Lung (tissue), 12 donors: ENCODE results near the gene IQCH. TPM values are rescaled to one million over a fixed set of nuclear protein-coding genes. Genes with fewer than 3 reads are reported as not detected.
"Not testable (repeated sequence)": the region's sequence is repeated elsewhere in the genome, so short reads cannot be mapped to it uniquely, and the experiment has no call there.

Experiments
- ATAC-seq: fragments of 200-7000 bp; cut with Tn5 transposase; one replicate; pipeline ENCODE4 v1.9.1; 2020; ENCODE audit warnings: moderate number of reproducible peaks; ENCODE audit not compliant: insufficient read depth, low FRiP score
- DNase-seq, 3 donors: peaks; one replicate each; pipeline ENCODE4 v3.0.0-alpha.2; 2013 to 2017
- H3K27ac ChIP-seq, 2 donors: one replicate each; pipeline ENCODE4 v1.5.1; 2013; ENCODE audit warnings: mild to moderate bottlenecking in 2 of 2, moderate library complexity in 2 of 2, control low read depth in 1 of 2, inconsistent platforms in 1 of 2, low read depth in 1 of 2, low read length in 1 of 2
- H3K27me3 ChIP-seq, 3 donors: one replicate each; pipeline ENCODE4 v1.5.1; 2013; ENCODE audit warnings: low read length in 2 of 3; ENCODE audit not compliant: control insufficient read depth in 3 of 3, insufficient read depth in 3 of 3
- H3K36me3 ChIP-seq, 4 donors: one replicate each; pipeline ENCODE4 v1.5.1; 2013; ENCODE audit warnings: low read length in 4 of 4, mild to moderate bottlenecking in 1 of 4, moderate library complexity in 1 of 4; ENCODE audit not compliant: control insufficient read depth in 4 of 4, insufficient read depth in 4 of 4
- H3K4me1 ChIP-seq, 5 donors: one replicate each; pipeline ENCODE4 v1.5.1; 2013; ENCODE audit warnings: low read length in 5 of 5, mild to moderate bottlenecking in 2 of 5, moderate library complexity in 1 of 5; ENCODE audit not compliant: control insufficient read depth in 5 of 5, insufficient read depth in 5 of 5
- H3K4me3 ChIP-seq: one replicate; pipeline ENCODE4 v1.5.1; 2013; ENCODE audit warnings: mild to moderate bottlenecking, control low read depth, moderate library complexity
- H3K9ac ChIP-seq, 2 donors: one replicate each; pipeline ENCODE4 v1.5.1; 2013; ENCODE audit warnings: low read length in 2 of 2, control low read depth in 1 of 2; ENCODE audit not compliant: insufficient read depth in 1 of 2
- H3K9me3 ChIP-seq, 4 donors: one replicate each; pipeline ENCODE4 v1.5.1; 2013; ENCODE audit warnings: low read length in 3 of 4, mild to moderate bottlenecking in 1 of 4, moderate library complexity in 1 of 4; ENCODE audit not compliant: control insufficient read depth in 4 of 4, insufficient read depth in 3 of 4
- CTCF ChIP-seq: IDR thresholded peaks from 2 replicates; pipeline ENCODE4 v1.5.1; 2012; ENCODE audit warnings: mild to moderate bottlenecking; ENCODE audit errors: control extremely low read depth, extremely low read depth
- WGBS, 2 donors: extraction: QIAGEN DNeasy Blood & Tissue Kit; methylation state at CpG; one replicate each; pipeline ENCODE4 v1.1.7; 2013; 5-methylcytosine and 5-hydroxymethylcytosine counted together
- polyA plus RNA-seq, 2 donors: library from polyadenylated mRNA; stranded (reverse); fragments of 200-250 nt; gene quantifications; one replicate each; pipeline ENCODE4 v1.2.1, GENCODE V29; 2013
- total RNA-seq, 2 donors: library from RNA; depleted of rRNA in 1 of 2; stranded (reverse); fragments of >200 nt in 1 of 2; gene quantifications; one replicate each; pipeline ENCODE4 v1.2.1, GENCODE V29; 2014 to 2021
- donor health status: control.
- donor health status: control.
- donor health status: Bipolar disorder and iron deficiency.
- donor health status: healthy.
- donor health status: DM: yes; HTN: yes; CAD: no.

IQCH gene
- total and polyA plus RNA-seq, 4 donors = 1.1 to 10.5 (median 4.5) TPM

DNA sequence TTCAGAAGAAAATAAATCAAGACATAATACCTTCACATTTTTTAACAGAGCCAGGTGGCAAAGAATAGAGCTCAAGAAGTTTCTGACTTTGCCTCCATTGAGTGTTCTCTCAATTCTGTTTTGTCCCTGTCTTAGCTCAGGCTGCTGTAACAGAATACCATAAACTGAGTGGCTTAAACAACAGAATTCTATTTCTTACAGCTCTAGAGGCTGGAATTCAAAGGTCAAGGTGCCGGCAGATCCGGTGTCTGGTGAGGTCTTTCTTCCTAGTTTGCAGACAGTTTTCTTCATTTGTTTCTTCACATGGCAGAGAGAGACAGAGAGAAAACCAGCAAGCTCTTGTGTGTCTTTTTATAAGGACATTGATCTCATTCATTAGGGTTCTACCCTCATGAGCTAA, 25.6 kb downstream of the IQCH start:
- Histone ChIP-seq H3K9me3 (peaks cover 0 to under 1% (median 0%) of the 10 kb centered on the region in 4 donors), H3K4me1 (no peaks in the 10 kb centered on the region), H3K27ac (no peak overlapping the region), H3K9ac (no peak overlapping the region), H3K4me3 (no peak overlapping the region), H3K36me3 (no peaks in the 10 kb centered on the region), H3K27me3 (no peaks in the 10 kb centered on the region)
- WGBS, 2 donors = 71 to 79% methylated on average over 2 of the region's 2 CpGs
- ATAC-seq (no peak), DNase-seq (no peak)
- TF ChIP-seq CTCF = no peak

DNA sequence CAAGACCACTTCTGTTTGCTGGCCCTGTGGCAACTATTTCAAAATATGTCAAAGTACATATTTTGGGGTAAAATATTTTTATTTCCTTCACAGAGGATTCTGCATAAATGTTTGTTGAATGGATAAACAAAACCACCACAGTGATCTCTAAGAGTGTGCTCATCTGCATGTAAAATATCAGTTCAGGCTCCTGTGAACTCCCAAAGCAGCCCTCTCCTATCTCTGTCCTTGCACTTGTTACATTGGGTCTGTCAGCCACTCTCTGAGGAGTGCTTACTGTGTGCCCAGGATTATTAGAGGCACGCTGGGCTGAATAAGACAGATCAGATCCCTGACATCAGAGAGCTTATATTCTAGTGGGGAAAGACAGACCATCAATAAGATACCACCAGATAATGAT, 27.1 kb downstream of the IQCH start:
- H3K4me1 ChIP-seq = no peaks in the 10 kb centered on the region
- no peaks in the 10 kb centered on the region for H3K36me3 ChIP-seq
- H3K9me3 ChIP-seq = peaks cover 0 to 6% (median 0%) of the 10 kb centered on the region in 4 donors
- H3K27me3 ChIP-seq = no peaks in the 10 kb centered on the region
- 94 to 96% methylated on average over 1 of the region's 1 CpG for WGBS, 2 donors
- no peak overlapping the region for H3K9ac ChIP-seq
- ATAC-seq (no peak), DNase-seq (no peak)
- TF ChIP-seq CTCF = no peak
- no peak overlapping the region for H3K4me3 ChIP-seq
- H3K27ac ChIP-seq = no peak overlapping the region

DNA sequence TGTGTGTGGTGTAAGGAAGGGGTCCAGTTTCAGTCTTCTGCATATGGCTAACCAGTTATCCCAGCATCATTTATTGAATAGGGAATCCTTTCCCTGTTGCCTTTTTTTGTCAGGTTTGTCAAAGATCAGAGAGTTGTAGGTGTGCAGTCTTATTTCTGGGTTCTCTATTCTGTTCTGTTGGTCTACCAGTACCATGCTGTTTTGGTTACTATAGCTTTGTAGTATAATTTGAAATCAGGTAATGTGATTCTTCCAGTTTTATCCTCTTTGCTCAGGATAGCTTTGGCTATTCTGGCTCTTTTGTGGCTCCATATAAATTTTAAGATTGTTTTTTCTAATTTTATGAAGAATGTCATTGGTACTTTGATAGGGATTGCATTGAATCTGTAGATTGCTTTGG, 31.0 kb downstream of the IQCH start:
- DNase-seq, ATAC-seq, H3K36me3 ChIP-seq, H3K4me1 ChIP-seq, H3K9ac ChIP-seq, H3K9me3 ChIP-seq, H3K27ac ChIP-seq, H3K4me3 ChIP-seq, H3K27me3 ChIP-seq: not testable (repeated sequence)

- not testable (repeated sequence) for ATAC-seq, H3K36me3 ChIP-seq, H3K9me3 ChIP-seq, H3K4me1 ChIP-seq, H3K27me3 ChIP-seq, H3K27ac ChIP-seq, DNase-seq, H3K4me3 ChIP-seq, H3K9ac ChIP-seq
- 78 to 97% methylated on average over 6 of the region's 6 CpGs for WGBS, 2 donors
These were observed 31.8 kb downstream of the IQCH start for GRCh38 chr15:67286400-67286799.

DNA sequence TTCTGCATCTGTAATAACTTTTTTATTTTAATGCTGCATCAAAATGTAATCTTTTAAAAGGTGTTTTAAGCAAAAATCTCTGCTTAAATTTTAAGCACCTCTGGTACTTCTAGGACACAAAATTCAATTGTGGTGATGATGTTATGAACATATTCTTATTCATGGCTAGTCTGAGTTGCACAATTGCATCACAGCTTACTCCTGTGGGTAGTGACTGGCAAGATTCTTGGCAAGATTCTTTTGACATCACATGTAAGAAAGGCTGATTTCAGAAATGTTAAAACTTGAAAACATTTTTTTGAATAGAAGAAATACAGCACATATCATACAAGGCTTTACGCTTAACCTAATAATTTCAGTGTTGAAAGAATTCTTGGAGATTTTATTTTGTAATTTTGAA, 35.7 kb downstream of the IQCH start:
- Histone ChIP-seq H3K27ac (no peak overlapping the region), H3K4me1 (no peaks in the 10 kb centered on the region), H3K9me3 (peaks cover 0 to 4% (median under 1%) of the 10 kb centered on the region in 4 donors), H3K4me3 (no peak overlapping the region), H3K36me3 (no peaks in the 10 kb centered on the region), H3K27me3 (no peaks in the 10 kb centered on the region), H3K9ac (no peak overlapping the region)
- 98 to 99% methylated on average over 1 of the region's 1 CpG for WGBS, 2 donors
- TF ChIP-seq CTCF = no peak
- no peak for ATAC-seq
- DNase-seq = no peak
